HG03354 (cell line): ENCODE data around the gene ARHGAP6.

Experiments
- ATAC-seq: cut with Tn5 transposase; IDR thresholded peaks from one replicate; pipeline ENCODE4 v1.9.1; 2021; ENCODE audit warnings: mild to moderate bottlenecking; ENCODE audit not compliant: unreplicated experiment, poor library complexity, severe bottlenecking

Gene ARHGAP6, protein sequence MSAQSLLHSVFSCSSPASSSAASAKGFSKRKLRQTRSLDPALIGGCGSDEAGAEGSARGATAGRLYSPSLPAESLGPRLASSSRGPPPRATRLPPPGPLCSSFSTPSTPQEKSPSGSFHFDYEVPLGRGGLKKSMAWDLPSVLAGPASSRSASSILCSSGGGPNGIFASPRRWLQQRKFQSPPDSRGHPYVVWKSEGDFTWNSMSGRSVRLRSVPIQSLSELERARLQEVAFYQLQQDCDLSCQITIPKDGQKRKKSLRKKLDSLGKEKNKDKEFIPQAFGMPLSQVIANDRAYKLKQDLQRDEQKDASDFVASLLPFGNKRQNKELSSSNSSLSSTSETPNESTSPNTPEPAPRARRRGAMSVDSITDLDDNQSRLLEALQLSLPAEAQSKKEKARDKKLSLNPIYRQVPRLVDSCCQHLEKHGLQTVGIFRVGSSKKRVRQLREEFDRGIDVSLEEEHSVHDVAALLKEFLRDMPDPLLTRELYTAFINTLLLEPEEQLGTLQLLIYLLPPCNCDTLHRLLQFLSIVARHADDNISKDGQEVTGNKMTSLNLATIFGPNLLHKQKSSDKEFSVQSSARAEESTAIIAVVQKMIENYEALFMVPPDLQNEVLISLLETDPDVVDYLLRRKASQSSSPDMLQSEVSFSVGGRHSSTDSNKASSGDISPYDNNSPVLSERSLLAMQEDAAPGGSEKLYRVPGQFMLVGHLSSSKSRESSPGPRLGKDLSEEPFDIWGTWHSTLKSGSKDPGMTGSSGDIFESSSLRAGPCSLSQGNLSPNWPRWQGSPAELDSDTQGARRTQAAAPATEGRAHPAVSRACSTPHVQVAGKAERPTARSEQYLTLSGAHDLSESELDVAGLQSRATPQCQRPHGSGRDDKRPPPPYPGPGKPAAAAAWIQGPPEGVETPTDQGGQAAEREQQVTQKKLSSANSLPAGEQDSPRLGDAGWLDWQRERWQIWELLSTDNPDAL (N-terminal part only)

DNA sequence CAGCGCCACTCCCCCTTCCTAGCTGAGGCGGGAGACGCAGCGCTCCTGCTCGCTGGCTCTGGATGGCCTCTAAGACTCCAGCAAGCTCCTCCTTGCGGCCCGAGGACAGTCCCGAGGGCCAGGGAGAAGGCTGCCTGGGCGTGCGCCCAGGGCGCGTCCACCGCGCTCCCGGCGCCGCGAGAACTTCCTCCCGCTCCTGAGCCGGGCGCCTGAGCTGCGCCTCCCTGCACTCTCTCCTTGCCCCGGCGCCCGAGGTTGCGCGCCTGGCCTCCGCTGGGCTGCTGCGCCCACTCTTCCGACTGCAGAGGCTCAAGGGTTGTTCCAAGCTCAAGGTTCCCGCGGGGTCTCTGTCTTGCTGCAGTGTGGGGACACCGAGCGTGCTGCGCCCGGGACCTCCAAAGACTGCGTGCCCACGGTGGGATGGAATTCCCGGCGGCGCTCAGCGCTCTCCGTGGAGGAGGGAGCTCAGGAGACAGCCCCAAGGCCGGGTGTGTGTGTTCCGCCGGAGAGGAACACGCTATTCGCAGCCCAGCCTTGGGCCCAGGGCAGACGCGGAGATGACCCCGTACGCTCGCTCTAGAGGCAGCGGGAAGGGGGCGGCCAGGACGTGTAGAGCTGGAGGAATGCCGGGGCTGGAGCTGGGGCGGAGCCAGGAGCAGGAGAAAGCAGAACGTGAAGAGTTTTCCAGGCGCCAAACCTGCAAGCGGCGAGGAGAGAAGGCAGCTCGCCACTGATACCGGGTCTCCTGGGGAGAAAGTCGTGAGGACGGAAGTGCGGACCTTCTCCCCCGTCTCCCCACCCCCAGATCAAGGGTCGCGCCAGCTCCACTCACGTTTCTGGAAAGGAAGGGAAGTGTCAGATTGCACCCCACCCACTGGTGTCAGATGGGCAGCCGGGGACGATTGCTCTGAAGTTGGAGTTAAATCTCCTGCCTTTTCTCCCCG, at the start of gene ARHGAP6:
Gene ARHGAP6 (minus strand): TSS at position 753 of the 944 bp plus-strand sequence. CDS start 1,092 bp downstream, outside the sequence.
- ATAC-seq, result peak; percentile 32

DNA sequence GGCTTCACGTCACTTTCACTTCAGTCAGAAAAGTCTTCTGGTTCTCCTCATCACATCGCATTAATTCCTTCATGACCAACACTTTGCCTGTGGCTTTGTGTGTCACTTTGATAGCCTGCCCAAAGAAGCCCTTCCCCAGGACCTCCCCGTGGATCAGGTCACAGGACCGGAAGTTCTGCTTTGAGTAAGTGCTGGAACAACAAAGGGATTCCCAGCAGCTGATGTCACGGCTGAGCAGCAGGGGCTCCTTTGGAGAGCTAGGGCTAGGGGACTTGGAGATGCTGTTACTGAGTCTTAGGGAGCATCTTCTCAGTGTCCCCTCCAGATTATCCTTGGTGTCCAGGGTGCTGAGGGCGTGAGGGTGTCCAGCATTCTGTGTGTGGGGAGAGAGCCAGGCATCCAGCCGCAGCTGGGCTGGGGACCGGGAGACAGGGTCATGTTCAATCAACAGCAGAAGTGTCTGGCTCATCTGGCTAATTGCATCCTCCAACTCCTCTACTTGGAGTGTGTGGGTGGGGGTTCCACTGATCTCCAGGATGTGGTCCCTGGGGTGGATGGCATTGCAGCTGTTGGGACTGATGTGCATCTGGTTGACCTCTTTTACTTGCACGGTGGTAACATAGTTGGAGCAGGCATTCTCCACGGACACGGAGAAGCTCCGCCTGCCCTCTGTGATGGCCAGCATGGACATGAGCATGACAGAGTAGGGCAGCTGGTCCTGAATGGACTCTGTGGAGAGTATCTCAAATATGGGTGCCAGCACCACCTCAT, 39.2 kb upstream of the ARHGAP6 start:
- no peak for ATAC-seq

DNA sequence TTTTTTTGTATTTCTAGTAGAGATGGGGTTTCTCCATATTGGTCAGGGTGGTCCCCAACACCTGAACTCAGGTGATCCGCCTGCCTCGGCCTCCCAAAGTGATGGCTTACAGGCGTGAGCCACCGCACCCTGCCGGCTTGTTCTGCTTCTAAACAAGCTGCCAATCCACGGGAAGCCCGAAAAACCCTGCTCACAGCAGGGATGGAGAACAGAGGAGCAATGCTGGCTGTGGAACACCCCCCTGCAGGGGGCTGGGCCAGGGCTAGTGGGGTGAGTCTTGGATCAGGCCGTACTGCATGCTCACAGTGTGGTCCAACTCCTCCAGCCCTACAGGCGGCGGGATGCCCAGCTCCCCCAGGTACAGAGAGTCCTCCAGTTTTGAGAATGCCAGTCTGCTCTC, 38.1 kb upstream of the ARHGAP6 start:
- ATAC-seq, result no peak

DNA sequence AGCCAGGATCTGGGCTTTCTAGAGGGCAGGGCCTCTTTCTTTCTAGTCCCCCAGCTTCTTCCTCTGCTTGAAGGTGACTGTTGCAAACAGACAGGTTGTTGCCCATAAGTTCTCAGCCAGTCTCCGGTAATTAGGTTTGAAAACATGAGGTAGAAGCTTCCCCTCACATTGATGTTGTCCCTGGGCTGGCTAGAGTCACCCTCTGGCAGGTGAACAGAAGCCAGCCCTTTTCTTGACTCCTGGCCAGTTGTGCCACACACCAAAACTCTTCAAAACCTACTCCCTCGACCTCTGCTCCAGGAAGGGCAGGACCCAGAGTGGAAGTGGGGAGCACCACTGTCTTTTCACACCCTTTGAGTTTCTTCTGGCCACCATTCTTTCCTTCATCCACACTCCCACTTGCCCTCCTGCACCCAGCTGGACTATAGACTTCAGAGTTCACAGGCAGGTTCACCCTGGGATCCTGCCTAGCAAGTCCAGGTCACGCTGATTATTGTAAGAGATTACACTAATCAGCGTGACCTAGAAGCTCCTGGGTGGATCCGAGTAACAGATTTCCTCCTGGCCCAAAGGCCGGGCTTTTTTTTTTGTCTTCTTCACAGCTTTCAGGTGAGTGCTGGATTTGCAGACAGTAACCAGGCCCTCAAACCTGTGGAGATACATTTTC, 37.4 kb upstream of the ARHGAP6 start:
- no peak for ATAC-seq

- ATAC-seq, result no peak
These were observed 36.7 kb upstream of the ARHGAP6 start for GRCh38 chrX:11702420-11702819.

DNA sequence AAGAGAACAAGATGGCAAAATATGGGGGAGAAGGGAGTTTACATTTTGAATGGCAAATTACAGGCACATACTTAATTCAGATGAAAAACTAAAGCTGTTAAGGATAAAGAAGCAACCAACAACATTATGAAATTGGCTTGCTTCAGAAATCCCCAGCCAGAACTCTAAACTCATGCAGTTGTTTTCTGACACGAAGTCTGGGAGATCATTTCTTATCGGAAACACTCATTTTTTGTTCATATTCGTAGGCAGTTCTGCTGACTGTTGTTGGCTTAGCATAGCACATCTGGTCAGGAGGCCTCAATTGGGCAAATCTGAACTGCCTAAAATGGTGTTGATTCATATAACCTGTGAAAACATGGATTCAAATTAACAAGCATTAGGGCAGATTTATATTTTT, 33.0 kb upstream of the ARHGAP6 start:
- no peak for ATAC-seq

DNA sequence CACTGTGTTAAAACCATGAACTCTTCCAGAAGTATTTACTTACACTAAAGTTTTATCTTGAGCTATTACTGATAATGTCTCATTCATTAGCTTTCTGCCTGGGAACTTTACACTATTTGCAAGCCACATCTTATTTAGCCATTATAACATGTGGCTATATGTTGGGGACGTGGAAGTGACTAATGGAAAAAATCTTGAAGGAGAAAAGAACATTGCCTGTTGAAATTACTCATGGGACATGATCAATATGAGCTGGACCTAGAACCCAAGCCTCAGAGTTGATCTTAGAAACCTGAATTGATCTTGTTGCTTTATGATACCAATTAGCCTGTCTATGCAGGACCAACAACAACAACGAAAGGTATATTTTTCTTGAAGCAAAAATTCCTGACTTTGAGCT, 22.5 kb upstream of the ARHGAP6 start:
- no peak for ATAC-seq

GRCh38 chrX:11687157-11687556, 21.4 kb upstream of the ARHGAP6 start:
- no peak for ATAC-seq

DNA sequence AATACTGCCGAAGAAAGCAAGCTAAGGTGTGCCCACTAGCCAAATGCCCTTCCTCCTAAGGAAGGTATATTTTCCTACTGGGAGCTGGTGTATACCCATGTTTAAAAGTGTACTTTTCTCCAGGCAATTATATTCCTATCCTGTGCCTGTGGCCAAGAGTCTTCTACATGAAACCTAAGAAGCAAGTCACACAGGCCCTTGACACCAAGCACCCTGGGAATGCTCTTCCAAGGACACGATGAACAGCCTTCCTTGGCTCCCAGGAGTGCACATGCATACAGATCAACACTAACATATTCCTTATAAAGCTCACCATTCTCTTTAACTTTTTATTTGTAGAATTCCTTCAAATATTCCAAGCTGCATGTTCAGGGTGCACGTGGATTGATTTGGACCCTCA, 17.3 kb upstream of the ARHGAP6 start:
- ATAC-seq, result no peak

GRCh38 chrX:11678158-11678557, 12.4 kb upstream of the ARHGAP6 start:
- peak; percentile 87 for ATAC-seq

GRCh38 chrX:11672213-11672612, 6.5 kb upstream of the ARHGAP6 start:
- ATAC-seq, result no peak

- no peak for ATAC-seq
These were observed 4.6 kb upstream of the ARHGAP6 start for GRCh38 chrX:11670316-11670715.

DNA sequence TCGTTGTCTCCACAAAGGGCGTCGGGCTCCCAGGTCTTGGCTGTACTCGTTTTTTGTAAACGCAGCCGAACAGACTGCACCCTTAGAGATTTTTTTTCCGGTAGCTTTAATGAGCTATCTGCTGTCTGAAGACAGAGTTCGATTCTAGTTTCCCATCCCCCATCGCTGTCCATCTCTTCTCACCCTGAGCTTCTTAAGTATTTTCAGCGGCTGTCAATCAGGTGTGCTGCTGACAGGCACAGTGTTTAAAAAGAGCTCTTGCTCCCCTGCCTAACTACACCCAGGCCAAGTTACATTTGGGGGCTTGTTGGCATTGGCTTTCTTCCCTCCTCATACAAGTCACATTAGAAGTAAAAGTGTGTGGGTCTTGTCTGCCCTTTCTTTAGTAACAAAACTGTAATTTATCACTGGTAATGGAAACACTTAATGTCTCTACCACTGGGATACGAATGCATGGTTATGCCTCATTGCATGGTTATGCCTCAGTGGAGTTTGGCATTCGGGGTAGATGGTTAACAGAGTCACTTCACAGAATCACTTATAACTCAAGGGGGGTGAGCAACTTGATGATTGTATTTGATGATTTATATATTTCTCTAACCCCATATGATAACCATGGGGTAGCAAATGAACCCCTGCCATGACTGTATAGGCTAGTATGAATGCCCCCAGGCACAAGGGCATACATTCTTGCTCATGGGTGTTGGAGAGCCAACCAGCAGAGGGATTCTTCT, 1.4 kb upstream of the ARHGAP6 start:
- peak; percentile 50 for ATAC-seq

GRCh38 chrX:11666164-11666563, 444 bp upstream of the ARHGAP6 start:
- no peak for ATAC-seq

DNA sequence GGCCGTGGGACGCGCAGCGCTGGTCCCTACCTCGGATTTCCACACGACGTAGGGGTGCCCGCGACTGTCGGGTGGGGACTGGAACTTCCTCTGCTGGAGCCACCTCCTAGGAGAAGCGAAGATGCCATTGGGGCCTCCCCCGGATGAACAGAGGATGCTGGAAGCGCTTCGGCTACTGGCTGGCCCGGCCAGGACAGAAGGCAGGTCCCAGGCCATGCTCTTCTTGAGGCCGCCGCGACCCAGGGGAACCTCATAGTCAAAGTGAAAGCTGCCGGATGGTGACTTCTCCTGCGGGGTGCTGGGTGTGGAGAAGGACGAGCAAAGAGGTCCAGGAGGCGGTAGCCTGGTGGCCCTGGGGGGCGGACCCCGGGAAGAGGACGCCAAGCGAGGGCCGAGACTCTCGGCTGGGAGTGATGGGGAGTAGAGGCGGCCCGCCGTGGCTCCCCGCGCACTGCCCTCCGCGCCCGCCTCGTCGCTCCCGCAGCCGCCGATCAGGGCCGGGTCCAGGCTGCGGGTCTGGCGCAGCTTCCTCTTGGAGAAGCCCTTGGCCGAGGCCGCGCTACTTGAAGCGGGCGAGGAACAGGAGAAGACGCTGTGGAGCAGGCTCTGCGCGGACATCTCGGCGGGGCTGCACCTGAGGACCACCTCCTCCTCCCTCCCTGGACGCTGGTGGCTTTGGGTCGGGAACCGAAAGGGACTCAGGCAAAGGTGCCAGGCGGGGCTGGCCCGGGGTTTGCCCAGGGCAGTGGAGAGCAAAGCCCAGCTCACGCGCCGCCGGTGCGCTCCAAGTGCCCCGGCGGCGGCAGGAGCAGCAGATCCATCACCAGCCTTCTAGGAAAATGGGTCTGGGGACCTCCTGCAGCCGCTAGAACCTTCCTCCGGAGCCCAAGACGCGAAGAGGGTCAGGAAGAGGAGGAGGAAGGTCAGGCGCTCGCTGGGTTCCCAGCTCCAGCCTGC, 1.2 kb downstream of the ARHGAP6 start:
- ATAC-seq, result no peak

DNA sequence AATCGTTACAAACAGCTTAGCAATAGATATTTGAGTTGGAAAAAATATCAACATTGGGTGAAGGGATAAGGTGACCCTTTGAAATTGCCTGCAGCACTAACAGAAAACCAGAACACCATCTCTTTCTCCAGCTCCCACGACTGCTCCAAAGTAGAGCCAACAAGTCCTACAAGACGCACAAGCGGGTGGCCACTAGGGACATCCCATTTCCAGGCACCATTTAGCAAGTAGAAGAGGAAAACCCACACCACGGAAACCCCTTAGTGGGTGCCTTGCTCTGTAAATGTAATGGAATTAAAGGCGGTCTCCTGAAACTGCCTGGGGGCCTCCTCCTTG, 1.9 kb downstream of the ARHGAP6 start:
- ATAC-seq, result no peak
